Measurements from ENCODE around the gene XKR7. TPM values are rescaled to one million over a fixed set of nuclear protein-coding genes. Genes with fewer than 3 reads are reported as not detected.

Gene XKR7
- total and polyA plus RNA-seq, 10 of the 15 experiments (the other 5 are each of a cell fraction or from before 2014, with no cell fraction given), result not detected

DNA sequence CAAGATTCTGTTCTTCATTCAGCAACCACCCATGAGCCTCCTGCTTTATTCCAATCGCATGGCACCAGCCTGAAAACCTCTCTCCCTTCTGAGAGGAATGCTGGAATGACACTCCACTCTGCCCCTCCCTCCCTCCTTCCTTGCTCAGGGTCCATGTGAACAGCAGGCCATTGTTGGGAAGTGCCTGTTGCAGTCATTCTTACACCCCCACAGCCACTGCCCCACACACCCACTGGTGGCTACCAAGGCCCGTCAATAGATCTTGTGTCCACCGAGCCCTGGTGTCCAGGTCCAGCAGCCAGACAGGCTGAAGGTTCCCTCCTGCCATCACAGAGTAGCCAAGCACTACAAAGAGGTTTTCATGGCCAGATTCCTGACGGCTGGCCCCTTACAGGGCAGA, 22.6 kb upstream of the XKR7 start (continued):
- TF ChIP-seq BHLHE40 (IDR thresholded peaks at IDR 0.05; ENCODE audit: borderline replicate concordance in 1 of 2, low read depth in 2 of 2, low read length in 1 of 2) (no peak), ZBED1 (IDR thresholded peaks at IDR 0.05; ENCODE audit: borderline replicate concordance) (no peak)

DNA sequence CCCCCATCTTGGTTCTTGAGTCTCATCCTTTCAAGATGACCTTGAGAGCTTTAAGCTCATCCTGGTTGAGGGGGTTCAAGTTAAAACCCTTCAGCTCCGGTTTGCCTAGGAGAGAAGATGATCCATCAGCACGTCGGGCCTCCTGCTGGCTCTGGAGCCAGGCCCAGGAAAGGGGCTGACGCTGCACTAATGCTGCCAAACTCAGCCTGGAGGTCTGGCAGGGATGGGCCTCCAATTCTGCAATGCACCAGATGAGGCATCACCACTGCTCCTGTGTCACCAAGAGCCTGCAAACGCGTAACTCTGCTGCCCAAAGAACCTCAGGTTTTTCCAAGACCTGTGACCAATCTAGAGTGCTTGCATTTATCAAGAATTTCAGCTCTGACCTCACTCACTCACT, 22.2 kb upstream of the XKR7 start:
- Histone ChIP-seq H3K4me1 (ENCODE audit: control insufficient read depth, insufficient read depth, low read length) (peaks cover 5% of the 10 kb centered on the region), H3K9me3 (replicated peaks; ENCODE audit: control insufficient read depth, insufficient read depth, low read length) (peaks cover 2% of the 10 kb centered on the region; the same call in 1 of the 3 replicates), H3K27ac (ENCODE audit: control insufficient read depth, insufficient read depth) (no peak overlapping the region), H3K79me2 (ENCODE audit: control insufficient read depth, insufficient read depth, low read length) (peaks cover 12% of the 10 kb centered on the region), H3K27me3 (replicated peaks in 1 of 2; ENCODE audit: control insufficient read depth in 2 of 2, insufficient read depth in 2 of 2, low read length in 1 of 2) (no peaks in the 10 kb centered on the region), H2AFZ (ENCODE audit: control insufficient read depth, low read depth, low read length) (no peak overlapping the region), H3K4me3 (no peak overlapping the region), H3K36me3 (ENCODE audit: control insufficient read depth in 2 of 2, insufficient read depth in 2 of 2, low read length in 1 of 2) (peaks cover 31 to 33% of the 10 kb centered on the region in 2 experiments), H3K9ac (ENCODE audit: control insufficient read depth, insufficient read depth, low read length) (no peak overlapping the region), H3K4me2 (ENCODE audit: control insufficient read depth, insufficient read depth) (no peak overlapping the region), H4K20me1 (ENCODE audit: control insufficient read depth, insufficient read depth) (0 out of 2 replicates have a peak, but pooled peaks cover 2% of the 10 kb centered on the region)
- BruUV-seq (replicated peaks), result no TSS peak
- in situ Hi-C loops (cut with MboI), result no loop called here
- no peak for FAIRE-seq
- WGBS (ENCODE audit: insufficient coverage, insufficient replicate concordance, low lambda C conversion rate, missing lambda C conversion rate), result 85% methylated on average over 6 of the region's 6 CpGs
- RAD21 ChIA-PET (ENCODE audit: unreplicated experiment), result no interaction called here
- POLR2A ChIA-PET, result interaction anchor here (0.5 kb wide), 1 partner anchor 185 kb away, joined by 4 read pairs; no protein-coding TSS in a partner anchor
- DNase-seq (ENCODE audit: low read depth, low spot score), result no peak
- SMC1A ChIA-PET (ENCODE audit: uncharacterized antibody, unreplicated experiment), result no interaction called here
- intact Hi-C loops (cut with micrococcal nuclease; ENCODE audit: unreplicated experiment), result no loop called here
- TF ChIP-seq CBX5 (IDR thresholded peaks at IDR 0.05; ENCODE audit: low read depth) (no peak), BCL11A (IDR thresholded peaks at IDR 0.05; ENCODE audit: low read depth, low read length) (no peak), MYC (IDR thresholded peaks at IDR 0.05; ENCODE audit: insufficient read depth, insufficient read length, insufficient replicate concordance, low read length, severe bottlenecking) (no peak), WRNIP1 (IDR thresholded peaks at IDR 0.05; ENCODE audit: borderline replicate concordance, low read depth, low read length) (no peak), NR2F1 (conservative IDR thresholded peaks at IDR 0.05) (no peak), KLF5 (IDR thresholded peaks at IDR 0.05; ENCODE audit: partially characterized antibody) (no peak), DPF2 (IDR thresholded peaks at IDR 0.05) (no peak), NR2C1 (IDR thresholded peaks at IDR 0.05) (no peak), ZNF274 (IDR thresholded peaks at IDR 0.05; ENCODE audit: insufficient read depth, insufficient read length) (no peak)
- TF ChIP-seq, protein P1, sequence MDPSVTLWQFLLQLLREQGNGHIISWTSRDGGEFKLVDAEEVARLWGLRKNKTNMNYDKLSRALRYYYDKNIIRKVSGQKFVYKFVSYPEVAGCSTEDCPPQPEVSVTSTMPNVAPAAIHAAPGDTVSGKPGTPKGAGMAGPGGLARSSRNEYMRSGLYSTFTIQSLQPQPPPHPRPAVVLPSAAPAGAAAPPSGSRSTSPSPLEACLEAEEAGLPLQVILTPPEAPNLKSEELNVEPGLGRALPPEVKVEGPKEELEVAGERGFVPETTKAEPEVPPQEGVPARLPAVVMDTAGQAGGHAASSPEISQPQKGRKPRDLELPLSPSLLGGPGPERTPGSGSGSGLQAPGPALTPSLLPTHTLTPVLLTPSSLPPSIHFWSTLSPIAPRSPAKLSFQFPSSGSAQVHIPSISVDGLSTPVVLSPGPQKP (IDR thresholded peaks at IDR 0.05; ENCODE audit: low read depth, low read length), result no peak
- CTCF ChIA-PET, result interaction anchor here (0.9 kb wide), 1 partner anchor 92 kb away, joined by 4 read pairs; no protein-coding TSS in a partner anchor
- no peak for ATAC-seq

All from GM12878 (cell line).